ENCODE results near the gene CDH13. TPM values are rescaled to one million over a fixed set of nuclear protein-coding genes. Genes with fewer than 3 reads are reported as not detected.

Gene CDH13
- total and polyA plus RNA-seq, 4 donors: 58.9 to 265 (median 158) TPM

- H3K4me1 ChIP-seq (ENCODE audit: control insufficient read depth in 1 of 2, insufficient read depth in 2 of 2, low read length in 2 of 2): peaks cover 0 to 18% of the 10 kb centered on the region in 2 donors
- H3K9me3 ChIP-seq (ENCODE audit: control insufficient read depth, low read length): no peaks in the 10 kb centered on the region
- WGBS, 2 donors: 96 to 100% methylated on average over 2 of the region's 2 CpGs
- H3K36me3 ChIP-seq (ENCODE audit: control insufficient read depth in 1 of 2, insufficient read depth in 2 of 2, low read length in 1 of 2): no peaks in the 10 kb centered on the region
- no peak overlapping the region for H3K27ac ChIP-seq (ENCODE audit: low read depth in 1 of 2, low read length in 2 of 2)
- no peak for DNase-seq
- no peak overlapping the region for H3K4me3 ChIP-seq (ENCODE audit: low read length in 2 of 2)
- ATAC-seq (ENCODE audit: low FRiP score): no peak
- H3K27me3 ChIP-seq (ENCODE audit: control insufficient read depth in 1 of 2, insufficient read depth in 2 of 2, low read length in 1 of 2): no peaks in the 10 kb centered on the region
- intact Hi-C loops (cut with DNase I): no loop called here
These were observed 32.0 kb downstream of the CDH13 start for GRCh38 chr16:82658796-82659195.

DNA sequence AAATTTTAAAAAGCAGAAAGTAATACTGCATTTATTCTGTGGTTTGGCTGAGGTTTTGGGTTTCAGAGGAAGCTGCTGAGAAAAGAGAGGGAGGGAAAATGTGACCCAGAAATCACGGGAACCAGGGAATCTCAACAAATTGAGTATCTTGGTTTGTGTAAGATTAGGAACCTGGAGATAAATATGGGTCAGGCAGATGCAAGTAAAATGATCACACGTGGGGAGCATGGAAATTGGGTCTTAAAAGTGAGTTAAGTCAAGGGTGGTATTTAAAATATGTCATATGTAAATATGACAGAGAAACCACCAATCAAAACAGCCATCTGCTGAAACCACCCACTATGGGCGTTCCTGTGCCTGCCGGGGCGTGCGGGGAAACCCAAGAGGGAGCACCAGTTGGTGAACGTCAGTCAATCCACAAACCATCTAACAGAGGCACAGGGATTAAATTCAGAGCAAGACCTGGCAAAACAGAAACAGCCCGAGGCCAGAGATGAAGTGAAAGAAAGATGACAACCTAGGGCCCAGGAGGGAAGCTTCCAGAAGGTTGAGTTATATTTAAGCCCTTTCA is 33.4 kb downstream of the CDH13 start:
- no peak for ATAC-seq (ENCODE audit: low FRiP score)
- H3K27ac ChIP-seq (ENCODE audit: low read depth in 1 of 2, low read length in 2 of 2): no peak overlapping the region
- intact Hi-C loops (cut with DNase I): no loop called here
- no peak for DNase-seq
- H3K4me3 ChIP-seq (ENCODE audit: low read length in 2 of 2): no peak overlapping the region
- H3K9me3 ChIP-seq (ENCODE audit: control insufficient read depth, low read length): no peaks in the 10 kb centered on the region
- H3K4me1 ChIP-seq (ENCODE audit: control insufficient read depth in 1 of 2, insufficient read depth in 2 of 2, low read length in 2 of 2): peaks cover 0 to 4% of the 10 kb centered on the region in 2 donors
- 71% methylated on average over 8 of the region's 8 CpGs for WGBS, 2 donors
- no peaks in the 10 kb centered on the region for H3K27me3 ChIP-seq (ENCODE audit: control insufficient read depth in 1 of 2, insufficient read depth in 2 of 2, low read length in 1 of 2)
- H3K36me3 ChIP-seq (ENCODE audit: control insufficient read depth in 1 of 2, insufficient read depth in 2 of 2, low read length in 1 of 2): no peaks in the 10 kb centered on the region

DNA sequence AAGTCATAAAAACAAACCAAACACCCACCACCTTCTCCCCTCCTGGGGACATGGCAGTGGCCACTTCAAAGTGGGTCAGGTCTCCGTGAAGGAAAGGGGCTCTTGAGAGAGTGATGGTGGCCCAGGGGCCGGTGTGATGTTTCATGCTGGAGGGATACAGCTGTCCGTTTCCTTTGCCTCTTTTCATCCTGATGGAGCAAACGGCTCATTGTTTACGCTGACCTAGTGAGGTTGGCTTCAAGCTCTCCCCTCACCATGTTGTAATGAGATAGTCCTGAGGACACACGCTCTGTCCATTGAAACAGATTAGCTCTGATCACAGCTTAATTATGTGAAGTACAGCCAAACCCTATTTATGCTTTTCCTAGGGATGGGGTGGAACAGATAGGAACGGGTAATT is 34.2 kb downstream of the CDH13 start:
- WGBS, 2 donors: 92 to 95% methylated on average over 7 of the region's 7 CpGs
- intact Hi-C loops (cut with DNase I): no loop called here
- Histone ChIP-seq H3K9me3 (ENCODE audit: control insufficient read depth, low read length) (no peaks in the 10 kb centered on the region), H3K36me3 (ENCODE audit: control insufficient read depth in 1 of 2, insufficient read depth in 2 of 2, low read length in 1 of 2) (no peaks in the 10 kb centered on the region), H3K4me1 (ENCODE audit: control insufficient read depth in 1 of 2, insufficient read depth in 2 of 2, low read length in 2 of 2) (no peaks in the 10 kb centered on the region), H3K4me3 (ENCODE audit: low read length in 2 of 2) (no peak overlapping the region), H3K27ac (ENCODE audit: low read depth in 1 of 2, low read length in 2 of 2) (no peak overlapping the region), H3K27me3 (ENCODE audit: control insufficient read depth in 1 of 2, insufficient read depth in 2 of 2, low read length in 1 of 2) (no peaks in the 10 kb centered on the region)
- ATAC-seq (ENCODE audit: low FRiP score) (no peak), DNase-seq (no peak)

DNA sequence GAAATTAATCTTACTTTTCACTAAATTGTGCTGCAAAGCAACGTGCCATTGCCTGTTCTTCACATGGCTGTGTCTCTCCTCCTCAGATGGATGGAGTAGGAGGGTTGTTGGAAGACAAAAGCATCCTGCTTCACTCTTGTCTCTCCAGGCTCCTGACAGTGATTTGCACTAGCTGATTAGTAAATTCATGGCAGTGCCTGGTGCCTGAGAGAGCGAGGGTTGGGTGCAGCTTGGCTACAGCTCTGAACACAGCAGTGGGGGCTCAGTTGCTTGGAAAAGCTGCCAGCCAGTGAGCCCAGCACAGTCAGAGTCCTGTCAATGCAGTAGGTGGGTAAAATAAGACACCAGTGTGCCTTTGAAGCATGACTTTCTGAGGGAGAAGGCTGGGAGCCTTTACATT is 37.4 kb downstream of the CDH13 start:
- Histone ChIP-seq H3K36me3 (ENCODE audit: control insufficient read depth in 1 of 2, insufficient read depth in 2 of 2, low read length in 1 of 2) (no peaks in the 10 kb centered on the region), H3K27ac (ENCODE audit: low read depth in 1 of 2, low read length in 2 of 2) (no peak overlapping the region), H3K4me3 (ENCODE audit: low read length in 2 of 2) (no peak overlapping the region), H3K9me3 (ENCODE audit: control insufficient read depth, low read length) (no peaks in the 10 kb centered on the region), H3K27me3 (ENCODE audit: control insufficient read depth in 1 of 2, insufficient read depth in 2 of 2, low read length in 1 of 2) (no peaks in the 10 kb centered on the region), H3K4me1 (ENCODE audit: control insufficient read depth in 1 of 2, insufficient read depth in 2 of 2, low read length in 2 of 2) (no peaks in the 10 kb centered on the region)
- ATAC-seq (ENCODE audit: low FRiP score) (no peak), DNase-seq (no peak)
- intact Hi-C loops (cut with DNase I): no loop called here
- 91 to 97% methylated on average over 2 of the region's 2 CpGs for WGBS, 2 donors

DNA sequence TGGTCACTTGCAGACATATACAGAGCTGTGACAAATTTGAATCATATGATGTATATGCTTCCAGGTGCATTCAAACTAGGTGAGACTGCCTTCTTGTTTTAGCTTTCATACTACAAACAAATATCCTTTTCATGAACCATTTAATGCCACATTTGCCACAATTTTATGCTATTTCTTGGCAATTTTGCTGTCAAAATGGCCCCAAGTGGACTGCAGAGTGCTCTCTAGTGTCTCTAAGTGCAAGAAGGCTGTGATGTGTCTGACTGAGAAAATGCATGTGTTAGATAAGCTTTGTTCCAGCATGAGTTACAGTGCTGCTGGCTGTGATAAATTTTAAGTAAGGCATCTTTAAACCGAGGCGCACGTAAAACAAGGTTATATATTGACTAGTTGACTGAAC is 38.3 kb downstream of the CDH13 start:
- H3K9me3 ChIP-seq (ENCODE audit: control insufficient read depth, low read length): no peaks in the 10 kb centered on the region
- intact Hi-C loops (cut with DNase I): no loop called here
- no peak for DNase-seq
- no peaks in the 10 kb centered on the region for H3K27me3 ChIP-seq (ENCODE audit: control insufficient read depth in 1 of 2, insufficient read depth in 2 of 2, low read length in 1 of 2)
- no peaks in the 10 kb centered on the region for H3K36me3 ChIP-seq (ENCODE audit: control insufficient read depth in 1 of 2, insufficient read depth in 2 of 2, low read length in 1 of 2)
- 94 to 96% methylated on average over 3 of the region's 3 CpGs for WGBS, 2 donors
- H3K4me3 ChIP-seq (ENCODE audit: low read length in 2 of 2): no peak overlapping the region
- no peaks in the 10 kb centered on the region for H3K4me1 ChIP-seq (ENCODE audit: control insufficient read depth in 1 of 2, insufficient read depth in 2 of 2, low read length in 2 of 2)
- H3K27ac ChIP-seq (ENCODE audit: low read depth in 1 of 2, low read length in 2 of 2): no peak overlapping the region
- no peak for ATAC-seq (ENCODE audit: low FRiP score)

DNA sequence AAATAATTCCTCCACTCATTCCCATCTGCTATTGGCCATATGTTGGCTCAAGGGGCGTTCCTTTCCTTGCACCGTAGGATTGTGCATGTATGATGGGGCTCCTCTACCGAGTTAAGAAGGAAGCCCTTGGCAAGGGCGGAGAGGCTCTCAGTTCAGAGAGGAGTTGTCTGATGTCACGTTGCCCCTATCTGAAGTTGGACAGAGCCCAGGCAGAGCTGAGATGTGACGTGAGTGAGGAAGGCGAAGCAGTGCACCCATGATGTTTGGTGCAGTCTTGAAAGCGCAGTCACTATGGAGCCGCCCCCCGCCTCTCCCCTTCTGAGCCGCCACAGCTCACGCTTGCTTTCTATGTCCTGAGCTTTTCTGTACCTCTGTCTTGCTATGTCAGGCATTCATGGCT is 40.7 kb downstream of the CDH13 start:
- intact Hi-C loops (cut with DNase I): no loop called here
- no peaks in the 10 kb centered on the region for H3K27me3 ChIP-seq (ENCODE audit: control insufficient read depth in 1 of 2, insufficient read depth in 2 of 2, low read length in 1 of 2)
- no peak overlapping the region for H3K27ac ChIP-seq (ENCODE audit: low read depth in 1 of 2, low read length in 2 of 2)
- DNase-seq (no peak), ATAC-seq (ENCODE audit: low FRiP score) (no peak)
- H3K9me3 ChIP-seq (ENCODE audit: control insufficient read depth, low read length): no peaks in the 10 kb centered on the region
- WGBS, 2 donors: 79 to 80% methylated on average over 11 to 12 of the region's 12 CpGs
- no peaks in the 10 kb centered on the region for H3K4me1 ChIP-seq (ENCODE audit: control insufficient read depth in 1 of 2, insufficient read depth in 2 of 2, low read length in 2 of 2)
- no peak overlapping the region for H3K4me3 ChIP-seq (ENCODE audit: low read length in 2 of 2)
- H3K36me3 ChIP-seq (ENCODE audit: control insufficient read depth in 1 of 2, insufficient read depth in 2 of 2, low read length in 1 of 2): no peaks in the 10 kb centered on the region

DNA sequence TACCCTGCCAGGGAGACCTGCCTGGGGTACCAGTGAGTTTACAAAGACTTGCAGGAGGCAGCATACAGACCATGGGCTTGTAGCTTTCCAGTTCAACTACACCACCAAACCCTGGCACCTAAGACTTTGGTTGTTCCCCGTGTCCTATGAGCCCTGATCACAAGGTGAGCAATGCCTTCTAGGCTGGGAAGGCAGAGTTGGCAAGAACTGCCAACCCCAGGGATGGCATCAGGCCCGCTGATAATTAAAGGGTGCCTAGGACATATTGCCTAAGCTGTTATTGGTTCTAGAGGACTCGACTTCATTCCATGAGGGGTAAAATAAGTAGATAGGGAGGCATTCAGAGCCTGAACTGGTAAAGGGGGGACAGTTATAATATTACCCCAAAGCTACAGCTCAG is 41.3 kb downstream of the CDH13 start:
- H3K4me3 ChIP-seq (ENCODE audit: low read length in 2 of 2): no peak overlapping the region
- ATAC-seq (ENCODE audit: low FRiP score) (no peak), DNase-seq (no peak)
- no peaks in the 10 kb centered on the region for H3K4me1 ChIP-seq (ENCODE audit: control insufficient read depth in 1 of 2, insufficient read depth in 2 of 2, low read length in 2 of 2)
- 93% methylated on average over 3 of the region's 3 CpGs for WGBS, 2 donors
- no peaks in the 10 kb centered on the region for H3K9me3 ChIP-seq (ENCODE audit: control insufficient read depth, low read length)
- no peak overlapping the region for H3K27ac ChIP-seq (ENCODE audit: low read depth in 1 of 2, low read length in 2 of 2)
- intact Hi-C loops (cut with DNase I): no loop called here
- H3K27me3 ChIP-seq (ENCODE audit: control insufficient read depth in 1 of 2, insufficient read depth in 2 of 2, low read length in 1 of 2): no peaks in the 10 kb centered on the region
- H3K36me3 ChIP-seq (ENCODE audit: control insufficient read depth in 1 of 2, insufficient read depth in 2 of 2, low read length in 1 of 2): no peaks in the 10 kb centered on the region

DNA sequence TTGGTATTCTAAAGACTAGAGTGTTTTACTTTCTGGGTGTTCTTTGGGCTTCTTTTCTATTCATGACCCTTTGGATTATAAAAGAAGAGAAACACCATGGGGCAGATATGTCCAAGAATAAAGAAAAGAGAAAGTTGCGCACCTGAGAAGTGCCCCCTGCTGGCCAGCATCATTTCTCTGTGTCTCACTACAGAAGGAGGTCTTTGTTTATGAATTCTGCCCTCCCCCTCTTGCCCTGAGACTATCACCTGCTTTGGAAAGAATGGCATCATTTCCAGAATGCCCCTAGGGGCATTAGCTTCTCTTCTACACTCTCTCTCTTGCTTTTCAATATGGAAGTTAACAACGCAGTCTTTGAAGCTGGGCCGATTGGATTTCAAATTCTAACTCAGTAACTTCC is 45.0 kb downstream of the CDH13 start:
- Histone ChIP-seq H3K27me3 (ENCODE audit: control insufficient read depth in 1 of 2, insufficient read depth in 2 of 2, low read length in 1 of 2) (no peaks in the 10 kb centered on the region), H3K9me3 (ENCODE audit: control insufficient read depth, low read length) (no peaks in the 10 kb centered on the region), H3K4me1 (ENCODE audit: control insufficient read depth in 1 of 2, insufficient read depth in 2 of 2, low read length in 2 of 2) (peaks cover 0 to 7% of the 10 kb centered on the region in 2 donors), H3K4me3 (ENCODE audit: low read length in 2 of 2) (no peak overlapping the region), H3K36me3 (ENCODE audit: control insufficient read depth in 1 of 2, insufficient read depth in 2 of 2, low read length in 1 of 2) (no peaks in the 10 kb centered on the region), H3K27ac (ENCODE audit: low read depth in 1 of 2, low read length in 2 of 2) (no peak overlapping the region)
- no peak for ATAC-seq (ENCODE audit: low FRiP score)
- DNase-seq: no peak
- intact Hi-C loops (cut with DNase I): no loop called here
- WGBS, 2 donors: 97 to 100% methylated on average over 3 of the region's 3 CpGs

DNA sequence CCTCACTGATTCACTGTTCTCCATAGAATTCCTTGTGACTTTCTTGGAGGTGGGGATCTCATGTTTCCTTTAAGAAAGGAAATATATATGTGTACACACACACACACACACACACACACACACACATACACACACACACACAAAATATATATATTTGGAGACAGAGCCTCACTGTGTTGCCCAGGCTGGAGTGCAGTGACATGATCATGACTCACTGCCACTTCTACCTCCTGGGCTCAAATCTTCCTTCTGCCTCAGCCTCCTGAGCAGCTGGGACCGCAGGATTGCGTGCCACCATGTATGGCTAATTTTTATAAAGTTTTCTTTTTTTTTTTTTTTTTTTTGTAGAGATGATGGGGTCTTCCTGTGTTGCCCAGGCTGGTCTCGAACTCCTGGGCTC is 45.9 kb downstream of the CDH13 start:
- intact Hi-C loops (cut with DNase I): no loop called here
- no peak overlapping the region for H3K27ac ChIP-seq (ENCODE audit: low read depth in 1 of 2, low read length in 2 of 2)
- peaks cover 0 to 8% of the 10 kb centered on the region in 2 donors for H3K4me1 ChIP-seq (ENCODE audit: control insufficient read depth in 1 of 2, insufficient read depth in 2 of 2, low read length in 2 of 2)
- H3K36me3 ChIP-seq (ENCODE audit: control insufficient read depth in 1 of 2, insufficient read depth in 2 of 2, low read length in 1 of 2): no peaks in the 10 kb centered on the region
- WGBS, 2 donors: 98 to 100% methylated on average over 3 of the region's 3 CpGs
- H3K27me3 ChIP-seq (ENCODE audit: control insufficient read depth in 1 of 2, insufficient read depth in 2 of 2, low read length in 1 of 2): no peaks in the 10 kb centered on the region
- DNase-seq (no peak), ATAC-seq (ENCODE audit: low FRiP score) (no peak)
- H3K9me3 ChIP-seq (ENCODE audit: control insufficient read depth, low read length): no peaks in the 10 kb centered on the region
- H3K4me3 ChIP-seq (ENCODE audit: low read length in 2 of 2): no peak overlapping the region
